Measurements from ENCODE around the gene STXBP2. TPM values are rescaled to one million over a fixed set of nuclear protein-coding genes. Genes with fewer than 3 reads are reported as not detected.

Gene STXBP2
- 10 to 100 TPM in 2 of 8 experiments, 1 to 10 TPM in 6; 1.4 to 38.5 (median 3.5) TPM for total RNA-seq

GRCh38 chr19:7636691-7637373 lies at the start of gene STXBP2:
STXBP2 (plus strand) TSS chr19:7637110; CDS start chr19:7637150, 40 bp downstream.
- Histone ChIP-seq H3K4me3 (peak within 1 kb of the TSS in 1 of 5 donors; percentile 31), H3K27ac (no peak within 1 kb of the TSS), H3K4me1 (replicated peaks in 1 of 2) (no peaks in the 10 kb centered on the region)
- peak in 3 of 8 experiments; percentile 10 to 75 (median 19) for ATAC-seq (replicated peaks in 6 of 8)
- WGBS, 10 experiments, result 0 to 17% (median 7%) methylated on average over 1 to 8 of the region's 61 CpGs; no CpG with 5 or more reads in 6 of the 10 experiments
- in situ Hi-C loops (cut with MboI; ENCODE audit: low pct_unique_long_range_greater_than_20kb in 2 of 9, low sequenced_read_pairs in 9 of 9, unreplicated experiment in 9 of 9), result no loop called here

- WGBS, 10 experiments, result 17 to 100% (median 75%) methylated on average over 1 to 7 of the region's 7 CpGs; no CpG with 5 or more reads in 3 of the 10 experiments
- Histone ChIP-seq H3K27ac (no peak overlapping the region), H3K4me3 (no peak overlapping the region), H3K4me1 (replicated peaks in 1 of 2) (no peaks in the 10 kb centered on the region)
- no peak for ATAC-seq (replicated peaks in 6 of 8)
- in situ Hi-C loops (cut with MboI; ENCODE audit: low pct_unique_long_range_greater_than_20kb in 2 of 9, low sequenced_read_pairs in 9 of 9, unreplicated experiment in 9 of 9), result loop anchor here in 2 of 9 experiments (25.0 kb wide), 2 partner anchors 197 to 222 kb away; no protein-coding TSS in a partner anchor
These were observed 47.1 kb upstream of the STXBP2 start for GRCh38 chr19:7589822-7590221.

DNA sequence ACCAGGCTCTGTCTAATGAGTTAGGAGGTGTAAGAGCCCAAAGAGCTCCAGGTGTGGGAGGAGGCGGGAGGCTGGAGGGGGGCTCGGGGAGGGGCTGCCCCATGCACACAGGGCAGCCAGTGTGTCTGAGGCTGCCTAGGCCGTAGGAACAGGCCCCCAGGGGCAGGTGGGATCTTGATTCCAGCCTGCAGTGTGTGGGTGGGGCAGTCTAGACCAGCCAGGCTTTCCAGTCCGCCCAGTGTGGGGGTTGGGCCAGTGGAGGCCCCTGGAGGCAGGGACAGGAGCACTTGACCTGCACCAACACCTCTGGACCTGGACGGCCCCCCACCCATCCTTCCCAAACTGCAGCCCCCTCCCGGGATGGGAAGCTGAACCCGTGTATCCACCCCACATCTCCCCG lies 46.7 kb upstream of the STXBP2 start:
- WGBS, 10 experiments, result 61% methylated on average over 2 of the region's 8 CpGs; no CpG with 5 or more reads in 9 of the 10 experiments
- Histone ChIP-seq H3K27ac (no peak overlapping the region), H3K4me3 (no peak overlapping the region), H3K4me1 (replicated peaks in 1 of 2) (no peaks in the 10 kb centered on the region)
- in situ Hi-C loops (cut with MboI; ENCODE audit: low pct_unique_long_range_greater_than_20kb in 2 of 9, low sequenced_read_pairs in 9 of 9, unreplicated experiment in 9 of 9), result loop anchor here in 2 of 9 experiments (25.0 kb wide), 2 partner anchors 197 to 222 kb away; no protein-coding TSS in a partner anchor
- ATAC-seq (replicated peaks in 6 of 8), result peak in 3 of 8 experiments; percentile 22 to 64 (median 61)

- Histone ChIP-seq H3K4me1 (replicated peaks in 1 of 2) (peaks cover 0 to 8% of the 10 kb centered on the region in 2 donors), H3K27ac (no peak within 1 kb of the TSS), H3K4me3 (peak within 1 kb of the TSS; percentile 41 to 66 (median 50))
- WGBS, 10 experiments, result 0% methylated on average over 2 to 6 of the region's 78 CpGs; no CpG with 5 or more reads in 8 of the 10 experiments
- in situ Hi-C loops (cut with MboI; ENCODE audit: low pct_unique_long_range_greater_than_20kb in 2 of 9, low sequenced_read_pairs in 9 of 9, unreplicated experiment in 9 of 9), result loop anchor here in 2 of 9 experiments (25.0 kb wide), 2 partner anchors 192 to 217 kb away; no protein-coding TSS in a partner anchor
- peak; percentile 79 to 95 (median 92) for ATAC-seq (replicated peaks in 6 of 8)
These were observed 41.3 kb upstream of the STXBP2 start, which contains the start of gene CAMSAP3 for GRCh38 chr19:7595466-7596133. CAMSAP3 (plus strand) TSS chr19:7595863; CDS start chr19:7596003, 140 bp downstream.

DNA sequence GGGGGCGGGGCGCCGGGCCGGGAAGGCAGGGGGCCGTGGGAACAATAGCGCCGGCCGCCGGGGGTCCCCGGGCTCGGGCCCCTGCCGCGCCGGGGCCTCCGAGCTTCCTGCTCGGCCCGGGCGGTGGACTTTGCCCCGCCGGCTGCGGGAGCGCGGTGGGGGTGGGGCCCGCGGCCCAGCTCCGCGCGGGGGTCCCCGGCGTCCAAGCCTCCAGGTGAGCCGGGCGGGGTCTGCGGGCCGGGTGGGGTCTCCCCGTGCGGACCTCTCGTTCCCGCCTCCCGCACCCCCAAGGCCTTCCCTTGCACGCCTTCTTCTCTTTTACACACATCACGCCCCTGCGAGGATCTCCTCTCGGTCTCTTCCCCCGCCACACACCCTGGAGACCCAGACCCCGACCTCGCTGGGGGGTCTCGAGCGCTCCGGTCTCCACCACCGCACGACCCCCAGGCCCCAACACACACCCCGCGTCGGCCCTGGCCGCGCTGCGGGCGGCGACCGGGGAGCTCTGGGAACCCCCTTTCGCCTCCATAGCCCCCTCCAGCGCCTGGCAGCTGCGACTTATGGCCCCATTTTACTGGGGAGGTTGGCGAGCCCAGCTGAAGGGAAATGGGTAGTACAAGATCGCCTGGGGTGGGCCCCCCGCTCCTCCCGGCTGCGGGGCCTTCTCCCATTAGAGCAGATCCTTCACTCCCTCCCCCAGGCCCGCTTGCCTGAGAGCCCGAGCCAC lies 40.5 kb upstream of the STXBP2 start:
- Histone ChIP-seq H3K4me1 (replicated peaks in 1 of 2) (peaks cover 0 to 8% of the 10 kb centered on the region in 2 donors), H3K27ac (no peak overlapping the region), H3K4me3 (peak overlapping the region; percentile 41 to 66 (median 50))
- in situ Hi-C loops (cut with MboI; ENCODE audit: low pct_unique_long_range_greater_than_20kb in 2 of 9, low sequenced_read_pairs in 9 of 9, unreplicated experiment in 9 of 9), result loop anchor here in 2 of 9 experiments (25.0 kb wide), 2 partner anchors 191 to 216 kb away; no protein-coding TSS in a partner anchor
- peak in 3 of 8 experiments; percentile 2 to 5 (median 3) for ATAC-seq (replicated peaks in 6 of 8)
- 0 to 17% (median 7%) methylated on average over 2 to 4 of the region's 70 CpGs; no CpG with 5 or more reads in 7 of the 10 experiments for WGBS, 10 experiments

DNA sequence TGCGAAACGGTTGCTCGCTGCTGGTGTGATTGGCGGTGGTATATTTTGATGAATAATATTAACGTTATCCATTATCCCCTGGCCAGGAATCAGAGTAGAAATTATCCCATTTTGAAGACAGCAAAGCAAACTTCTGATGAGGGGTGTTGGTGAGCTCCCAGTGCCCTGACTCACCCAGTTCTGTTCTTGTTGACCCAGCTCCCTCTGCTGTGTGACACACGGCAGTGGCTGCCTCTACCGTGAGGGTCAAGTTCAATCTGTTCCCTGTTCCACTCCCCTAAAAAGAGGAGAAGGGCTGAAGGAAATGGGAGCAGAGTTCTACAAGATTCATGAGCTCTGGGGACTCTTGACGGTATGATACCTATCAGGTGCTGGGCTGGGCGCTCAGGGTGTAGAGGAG lies 39.2 kb upstream of the STXBP2 start:
- 0 to 100% (median 61%) methylated on average over 1 to 7 of the region's 9 CpGs; no CpG with 5 or more reads in 2 of the 10 experiments for WGBS, 10 experiments
- in situ Hi-C loops (cut with MboI; ENCODE audit: low pct_unique_long_range_greater_than_20kb in 2 of 9, low sequenced_read_pairs in 9 of 9, unreplicated experiment in 9 of 9), result loop anchor here in 2 of 9 experiments (25.0 kb wide), 2 partner anchors 190 to 215 kb away; no protein-coding TSS in a partner anchor
- no peak overlapping the region for H3K4me3 ChIP-seq
- H3K4me1 ChIP-seq (replicated peaks in 1 of 2), result peaks cover 0 to 8% of the 10 kb centered on the region in 2 donors
- ATAC-seq (replicated peaks in 6 of 8), result no peak
- no peak overlapping the region for H3K27ac ChIP-seq

DNA sequence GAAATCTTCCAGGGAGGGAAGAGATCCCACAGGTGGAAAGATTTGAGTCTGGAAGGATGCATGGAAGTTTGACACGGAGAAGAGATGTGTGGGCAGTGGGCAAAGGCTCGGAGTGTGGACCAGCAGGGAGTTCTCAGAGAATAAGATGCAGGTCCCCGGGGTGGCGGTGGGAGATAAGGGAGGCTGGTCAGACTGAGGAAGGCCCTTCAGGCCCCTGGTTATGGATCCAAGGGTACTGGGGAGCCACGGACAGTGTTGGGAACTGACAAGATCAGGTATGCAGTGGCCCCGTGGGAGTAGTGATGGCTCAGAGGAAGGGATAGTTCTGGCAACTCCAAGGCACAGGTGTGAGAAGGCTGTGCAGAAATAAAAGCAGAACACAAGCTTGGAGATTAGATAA lies 38.7 kb upstream of the STXBP2 start:
- ATAC-seq (replicated peaks in 6 of 8), result no peak
- no peak overlapping the region for H3K27ac ChIP-seq
- no peak overlapping the region for H3K4me3 ChIP-seq
- in situ Hi-C loops (cut with MboI; ENCODE audit: low pct_unique_long_range_greater_than_20kb in 2 of 9, low sequenced_read_pairs in 9 of 9, unreplicated experiment in 9 of 9), result loop anchor here in 2 of 9 experiments (25.0 kb wide), 2 partner anchors 189 to 214 kb away; no protein-coding TSS in a partner anchor
- peaks cover 0 to 8% of the 10 kb centered on the region in 2 donors for H3K4me1 ChIP-seq (replicated peaks in 1 of 2)
- WGBS, 10 experiments, result 40 to 81% (median 53%) methylated on average over 1 to 5 of the region's 6 CpGs; no CpG with 5 or more reads in 5 of the 10 experiments

DNA sequence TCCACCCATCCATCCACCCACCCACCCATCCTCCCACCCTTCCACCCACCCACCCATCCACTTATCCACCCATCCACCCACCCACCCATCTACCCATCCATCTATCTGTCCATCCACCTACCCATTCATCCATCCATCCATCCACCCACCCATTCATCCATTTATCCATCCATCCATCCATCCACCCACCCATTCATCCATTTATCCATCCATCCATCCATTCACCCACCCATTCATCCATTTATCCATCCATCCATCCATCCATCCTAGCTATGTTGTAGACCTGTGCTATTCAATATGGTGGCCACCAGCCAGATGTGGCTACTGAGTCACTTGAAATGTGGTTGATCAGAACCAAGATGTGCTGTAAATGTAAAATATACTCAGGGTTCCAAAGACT lies 36.2 kb upstream of the STXBP2 start:
- Histone ChIP-seq H3K27ac (no peak overlapping the region), H3K4me3 (no peak overlapping the region), H3K4me1 (replicated peaks in 1 of 2) (peaks cover 0 to 8% of the 10 kb centered on the region in 2 donors)
- ATAC-seq (replicated peaks in 6 of 8), result no peak
- in situ Hi-C loops (cut with MboI; ENCODE audit: low pct_unique_long_range_greater_than_20kb in 2 of 9, low sequenced_read_pairs in 9 of 9, unreplicated experiment in 9 of 9), result no loop called here

DNA sequence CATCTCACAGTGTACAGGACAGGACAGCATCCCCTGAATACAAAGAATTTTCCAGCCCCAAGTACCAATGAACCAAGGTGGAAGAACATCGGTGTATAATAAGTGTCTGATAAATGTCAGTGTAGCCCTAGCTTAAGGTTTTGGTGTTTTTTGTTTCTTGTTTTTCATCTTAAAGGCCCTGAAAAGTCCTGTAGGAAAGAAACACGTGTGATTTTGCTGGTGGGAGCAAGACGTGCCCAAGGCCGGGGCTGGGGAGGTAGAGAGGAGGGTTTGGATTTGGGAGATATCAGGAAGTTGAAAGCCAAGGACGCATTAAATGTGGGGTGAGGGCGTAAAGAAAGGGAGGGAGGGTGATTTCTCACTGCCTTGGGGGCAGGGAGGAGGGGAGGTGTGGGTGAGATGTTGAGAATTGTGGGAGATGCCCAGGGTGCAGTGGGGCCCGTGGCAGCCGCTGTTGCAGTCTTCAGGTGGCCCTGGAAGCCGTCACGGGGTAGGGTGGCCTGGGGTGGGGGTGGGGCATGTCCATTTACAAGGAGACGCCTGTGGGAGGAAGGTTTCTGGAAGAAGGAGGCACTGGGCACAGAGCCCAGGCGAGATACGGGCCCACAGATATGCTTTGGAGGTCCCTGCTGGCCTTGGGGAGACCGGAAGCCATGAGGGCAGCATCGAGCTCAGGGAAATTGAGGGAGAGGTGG lies 34.5 kb upstream of the STXBP2 start:
- ATAC-seq (replicated peaks in 6 of 8), result peak in 1 of 8 experiments; percentile 30
- no peak overlapping the region for H3K4me3 ChIP-seq
- in situ Hi-C loops (cut with MboI; ENCODE audit: low pct_unique_long_range_greater_than_20kb in 2 of 9, low sequenced_read_pairs in 9 of 9, unreplicated experiment in 9 of 9), result no loop called here
- no peaks in the 10 kb centered on the region for H3K4me1 ChIP-seq (replicated peaks in 1 of 2)
- WGBS, 10 experiments, result 17 to 100% (median 64%) methylated on average over 1 to 4 of the region's 15 CpGs; no CpG with 5 or more reads in 4 of the 10 experiments
- H3K27ac ChIP-seq, result no peak overlapping the region

DNA sequence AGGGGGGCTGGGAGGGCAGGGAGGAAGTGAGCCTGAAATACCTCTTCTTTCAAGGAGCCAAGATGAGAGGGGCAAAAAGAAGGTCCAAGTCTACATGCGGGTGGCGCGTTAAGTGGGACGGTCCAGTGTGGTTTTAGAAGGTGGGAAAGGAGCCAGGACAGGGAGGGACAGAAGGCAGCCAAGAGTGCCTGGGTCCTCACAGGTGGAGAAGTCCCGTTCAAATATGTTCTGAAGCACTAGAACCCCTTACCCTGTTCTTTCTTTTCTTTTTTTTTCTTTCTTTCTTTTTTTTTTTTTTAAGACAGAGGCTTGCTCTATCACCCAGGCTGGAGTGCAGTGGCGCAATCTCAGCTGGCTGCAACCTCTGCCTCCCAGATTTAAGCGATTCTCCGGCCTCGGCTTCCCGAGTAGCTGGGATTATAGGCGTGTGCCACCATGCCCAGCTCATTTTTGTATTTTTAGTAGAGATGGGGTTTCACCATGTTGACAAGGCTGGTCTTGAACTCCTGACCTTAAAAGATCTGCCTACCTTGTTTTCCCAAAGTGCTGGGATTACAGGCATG lies 33.9 kb upstream of the STXBP2 start:
- no peak overlapping the region for H3K4me3 ChIP-seq
- 39 to 100% (median 83%) methylated on average over 1 to 7 of the region's 11 CpGs for WGBS, 10 experiments
- no peak overlapping the region for H3K27ac ChIP-seq
- in situ Hi-C loops (cut with MboI; ENCODE audit: low pct_unique_long_range_greater_than_20kb in 2 of 9, low sequenced_read_pairs in 9 of 9, unreplicated experiment in 9 of 9), result no loop called here
- no peaks in the 10 kb centered on the region for H3K4me1 ChIP-seq (replicated peaks in 1 of 2)
- ATAC-seq (replicated peaks in 6 of 8), result no peak

DNA sequence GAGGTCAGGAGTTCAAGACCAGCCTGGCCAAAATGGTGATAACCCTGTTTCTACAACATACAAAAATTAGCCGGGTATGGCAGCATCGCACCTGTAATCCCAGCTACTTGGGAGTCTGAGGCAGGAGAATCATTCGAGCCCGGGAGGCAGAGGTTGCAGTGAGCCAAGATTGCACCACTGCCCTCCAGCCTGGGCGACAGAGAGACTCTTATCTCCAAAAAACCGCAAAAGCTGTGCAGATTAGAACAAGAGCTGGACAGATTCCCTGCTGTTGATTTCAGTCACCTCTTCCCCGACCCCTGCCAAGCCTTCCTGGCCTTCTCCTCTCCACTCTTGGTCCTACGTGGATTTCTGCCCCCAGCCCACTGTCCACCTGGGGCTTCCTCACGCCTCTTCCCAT lies 33.0 kb upstream of the STXBP2 start:
- Histone ChIP-seq H3K27ac (no peak overlapping the region), H3K4me1 (replicated peaks in 1 of 2) (no peaks in the 10 kb centered on the region), H3K4me3 (no peak overlapping the region)
- WGBS, 10 experiments, result 66 to 85% (median 77%) methylated on average over 1 to 6 of the region's 9 CpGs; no CpG with 5 or more reads in 4 of the 10 experiments
- ATAC-seq (replicated peaks in 6 of 8), result no peak
- in situ Hi-C loops (cut with MboI; ENCODE audit: low pct_unique_long_range_greater_than_20kb in 2 of 9, low sequenced_read_pairs in 9 of 9, unreplicated experiment in 9 of 9), result no loop called here
